Large intestine (tissue), 3 donors: ENCODE measurements around the gene TRAP1. TPM values are rescaled to one million over a fixed set of nuclear protein-coding genes. Genes with fewer than 3 reads are reported as not detected.

ENCODE experiments used
- DNase-seq, 2 donors: peaks; one replicate each; pipeline versions ENCODE4 v3.0.0 to v3.0.0-alpha.2; 2013
- H3K27ac ChIP-seq: one replicate; pipeline ENCODE4 v1.5.1; 2013; ENCODE audit warnings: low read length
- H3K27me3 ChIP-seq: 2 replicates; pipeline ENCODE4 v1.6.1; 2013; ENCODE audit warnings: low read length; ENCODE audit not compliant: control insufficient read depth, insufficient read depth
- H3K36me3 ChIP-seq: 2 replicates; pipeline ENCODE4 v1.6.1; 2013; ENCODE audit warnings: low read length; ENCODE audit not compliant: control insufficient read depth, insufficient read depth
- H3K4me1 ChIP-seq: one replicate; pipeline ENCODE4 v1.6.1; 2013; ENCODE audit warnings: low read length; ENCODE audit not compliant: control insufficient read depth, insufficient read depth
- H3K4me3 ChIP-seq: one replicate; pipeline ENCODE4 v1.5.1; 2013; ENCODE audit warnings: low read length
- H3K9me3 ChIP-seq: one replicate; pipeline ENCODE4 v1.6.1; 2013; ENCODE audit warnings: mild to moderate bottlenecking, low read depth, low read length, moderate library complexity; ENCODE audit not compliant: control insufficient read depth
- WGBS: methylation state at CpG from one replicate; pipeline ENCODE4 v1.1.5; 2013; ENCODE audit warnings: low lambda C conversion rate; ENCODE audit not compliant: insufficient coverage; 5-methylcytosine and 5-hydroxymethylcytosine counted together
- polyA plus RNA-seq: library from polyadenylated mRNA; unstranded; fragments of 120-200 nt; gene quantifications from one replicate; pipeline ENCODE4 v1.2.1, GENCODE V29; 2013

The TRAP1 gene
- polyA plus RNA-seq, 1 donor, result 97.1 TPM

DNA sequence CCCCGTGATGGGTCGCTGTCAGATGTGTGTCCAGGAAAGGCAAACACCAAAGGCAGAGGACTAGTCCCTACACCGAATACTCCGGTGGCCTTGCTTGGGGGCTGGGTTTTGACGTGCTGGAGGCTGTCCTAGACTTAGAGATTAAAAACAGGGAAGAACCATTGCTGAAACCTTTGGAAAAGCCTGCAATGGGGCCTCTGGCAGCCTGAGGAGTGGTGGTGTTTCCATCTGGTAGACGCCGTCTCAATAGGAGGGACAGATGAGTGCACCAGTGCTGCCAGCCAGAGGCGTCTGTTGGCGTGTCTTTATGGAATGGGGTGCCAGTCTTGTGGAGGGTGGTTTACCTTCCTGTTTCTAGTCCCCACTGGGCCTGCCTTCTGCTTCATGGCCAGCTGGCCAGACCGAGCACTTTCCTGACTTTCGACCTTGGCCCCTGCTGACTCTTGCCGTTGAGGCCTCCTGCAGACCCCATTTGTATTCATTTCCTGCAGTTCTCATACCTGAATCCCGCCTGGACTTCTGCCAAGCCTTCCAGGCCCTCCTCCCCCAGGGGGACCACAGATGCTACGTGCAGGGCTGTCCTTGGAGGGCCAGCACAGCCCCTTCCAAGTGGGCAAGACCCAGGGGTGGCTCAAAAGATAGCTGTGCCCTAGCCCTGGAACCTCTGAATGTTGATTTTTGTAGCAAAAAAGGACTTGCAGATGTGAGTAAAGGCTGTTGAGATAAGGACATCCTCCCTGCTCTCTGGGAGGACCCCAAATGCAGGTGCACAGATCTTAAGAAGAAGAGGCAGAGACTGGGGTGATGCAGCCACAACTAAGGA, 64.7 kb downstream of the TRAP1 start:
- Histone ChIP-seq H3K27me3 (no peaks in the 10 kb centered on the region), H3K27ac (no peak overlapping the region), H3K9me3 (no peaks in the 10 kb centered on the region), H3K4me3 (no peak overlapping the region), H3K4me1 (peaks cover 22% of the 10 kb centered on the region), H3K36me3 (peaks cover 46% of the 10 kb centered on the region)
- no peak for DNase-seq
- no CpG with 5 or more reads among the region's 14 CpGs for WGBS

DNA sequence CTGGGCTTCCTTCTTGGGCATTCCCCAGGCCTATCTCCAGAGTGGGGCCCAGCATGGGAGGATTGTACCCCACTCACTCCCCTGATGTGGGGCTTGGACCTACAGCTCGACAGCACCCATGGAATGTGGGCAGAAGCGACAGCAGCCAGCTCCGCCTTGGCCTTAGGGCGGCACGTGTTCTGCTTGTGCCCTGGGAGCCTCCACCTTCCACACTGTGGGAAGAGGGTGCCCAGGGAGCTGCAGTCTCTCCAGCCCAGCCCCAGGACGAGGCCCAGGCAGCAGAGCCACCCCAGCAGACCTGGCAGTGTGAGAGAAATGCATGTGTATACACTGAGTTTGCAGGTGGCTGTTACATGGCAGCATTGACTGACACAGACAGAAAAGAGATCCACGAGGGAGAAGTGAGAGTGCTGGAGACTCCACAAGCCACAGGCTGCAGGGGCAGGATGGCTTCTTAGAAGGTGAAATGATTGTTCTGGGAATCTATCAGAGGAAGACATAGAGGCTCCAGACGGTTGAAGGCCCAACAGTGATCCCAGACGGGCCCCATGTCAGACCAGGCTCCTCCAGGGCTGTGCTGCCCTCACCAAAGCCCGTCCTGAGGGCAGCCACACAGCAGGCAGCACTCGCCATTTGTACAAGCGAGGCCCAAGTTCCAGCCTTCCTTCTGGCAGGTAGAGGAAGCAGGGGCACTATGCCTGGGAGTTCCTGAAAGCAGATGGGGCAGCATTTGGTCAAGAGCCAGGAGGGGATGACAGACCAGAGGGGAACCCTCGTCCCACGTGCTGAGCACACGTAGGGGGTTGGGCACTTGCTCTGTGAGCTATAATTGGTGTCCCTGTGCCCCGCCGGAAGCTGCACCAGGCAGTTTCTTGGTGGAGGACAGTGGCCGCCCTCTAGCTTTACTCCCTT, 65.6 kb downstream of the TRAP1 start:
- no peaks in the 10 kb centered on the region for H3K9me3 ChIP-seq
- DNase-seq, result no peak
- no CpG with 5 or more reads among the region's 18 CpGs for WGBS
- H3K27me3 ChIP-seq, result no peaks in the 10 kb centered on the region
- H3K4me3 ChIP-seq, result no peak overlapping the region
- peaks cover 37% of the 10 kb centered on the region for H3K36me3 ChIP-seq
- peaks cover 25% of the 10 kb centered on the region for H3K4me1 ChIP-seq
- H3K27ac ChIP-seq, result no peak overlapping the region

GRCh38 chr16:3650631-3651265, 66.6 kb downstream of the TRAP1 start:
- no CpG with 5 or more reads among the region's 13 CpGs for WGBS
- Histone ChIP-seq H3K4me1 (peaks cover 35% of the 10 kb centered on the region), H3K27ac (no peak overlapping the region), H3K9me3 (no peaks in the 10 kb centered on the region), H3K27me3 (no peaks in the 10 kb centered on the region), H3K4me3 (no peak overlapping the region), H3K36me3 (peaks cover 30% of the 10 kb centered on the region)
- DNase-seq, result no peak

GRCh38 chr16:3646348-3646920, 70.9 kb downstream of the TRAP1 start:
- WGBS, result 20% methylated on average over 2 of the region's 15 CpGs
- Histone ChIP-seq H3K4me1 (peaks cover 59% of the 10 kb centered on the region), H3K9me3 (no peaks in the 10 kb centered on the region), H3K4me3 (no peak overlapping the region), H3K27ac (peak overlapping the region; percentile 97), H3K27me3 (no peaks in the 10 kb centered on the region), H3K36me3 (peaks cover 17% of the 10 kb centered on the region)
- peak; percentile 85 to 94 for DNase-seq

- Histone ChIP-seq H3K4me3 (peak overlapping the region; percentile 16), H3K4me1 (peaks cover 65% of the 10 kb centered on the region), H3K27ac (peak overlapping the region; percentile 97)
Observed at GRCh38 chr16:3645504-3646347, 71.6 kb downstream of the TRAP1 start.

GRCh38 chr16:3645108-3645503, 72.2 kb downstream of the TRAP1 start:
- H3K4me1 ChIP-seq, result peaks cover 69% of the 10 kb centered on the region
- no peak overlapping the region for H3K4me3 ChIP-seq
- peaks cover 16% of the 10 kb centered on the region for H3K36me3 ChIP-seq
- WGBS, result no CpG with 5 or more reads among the region's 6 CpGs
- H3K27ac ChIP-seq, result peak overlapping the region; percentile 97
- DNase-seq, result no peak
- no peaks in the 10 kb centered on the region for H3K27me3 ChIP-seq
- no peaks in the 10 kb centered on the region for H3K9me3 ChIP-seq

More at GRCh38 chr16:3645504-3646347, 71.6 kb downstream of the TRAP1 start:
- DNase-seq, result peak; percentile 60 to 84
- no CpG with 5 or more reads among the region's 19 CpGs for WGBS
- Histone ChIP-seq H3K27me3 (no peaks in the 10 kb centered on the region), H3K36me3 (peaks cover 17% of the 10 kb centered on the region), H3K9me3 (no peaks in the 10 kb centered on the region)

- Histone ChIP-seq H3K27ac (peak overlapping the region; percentile 94), H3K4me3 (peak overlapping the region; percentile 43), H3K36me3 (peaks cover 16% of the 10 kb centered on the region)
Observed at GRCh38 chr16:3643095-3643730, 74.1 kb downstream of the TRAP1 start.

DNA sequence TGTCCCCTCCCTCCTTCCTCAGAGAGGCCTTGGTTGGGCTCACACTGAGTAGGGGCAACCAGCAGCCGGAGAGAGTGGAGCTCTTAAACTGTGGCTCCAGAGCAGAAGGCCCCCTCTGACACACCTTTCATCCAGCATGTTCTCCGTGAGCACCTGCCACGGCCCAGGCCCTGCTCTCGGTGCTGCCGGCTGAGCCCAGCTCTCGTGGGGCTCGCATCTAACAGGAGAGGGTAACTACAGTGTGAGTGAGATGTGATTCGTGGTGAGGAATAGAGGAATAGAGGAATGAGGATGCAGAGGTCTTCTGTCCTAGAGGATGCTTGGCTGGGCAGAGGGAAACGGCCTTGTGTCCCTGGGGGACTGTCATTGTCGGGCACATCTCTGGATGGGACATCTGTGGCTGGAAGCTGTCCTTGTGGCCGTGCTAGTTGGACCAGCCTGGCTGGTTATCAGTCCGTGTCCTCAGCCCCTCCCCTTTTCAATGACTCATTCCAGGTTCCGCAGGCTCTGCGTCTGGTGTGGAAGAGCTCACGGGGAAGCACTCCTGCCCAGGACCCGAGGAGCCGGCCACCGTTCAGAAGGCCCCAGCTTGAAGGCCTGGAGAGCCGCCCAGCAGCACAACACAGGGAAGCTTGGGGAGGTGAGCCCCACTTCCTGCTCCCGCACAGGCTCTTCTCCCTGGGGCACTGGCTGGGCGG, 74.8 kb downstream of the TRAP1 start:
- Histone ChIP-seq H3K9me3 (no peaks in the 10 kb centered on the region), H3K36me3 (peaks cover 16% of the 10 kb centered on the region)
- DNase-seq, result peak; percentile 79 to 88

More at GRCh38 chr16:3643095-3643730, 74.1 kb downstream of the TRAP1 start:
- Histone ChIP-seq H3K9me3 (no peaks in the 10 kb centered on the region), H3K27me3 (no peaks in the 10 kb centered on the region), H3K4me1 (peaks cover 80% of the 10 kb centered on the region)
- WGBS, result no CpG with 5 or more reads among the region's 14 CpGs
- DNase-seq, result no peak

More for the DNA sequence above, 74.8 kb downstream of the TRAP1 start:
- no CpG with 5 or more reads among the region's 21 CpGs for WGBS
- peak overlapping the region; percentile 94 for H3K27ac ChIP-seq
- no peaks in the 10 kb centered on the region for H3K27me3 ChIP-seq
- peaks cover 79% of the 10 kb centered on the region for H3K4me1 ChIP-seq
- H3K4me3 ChIP-seq, result peak overlapping the region; percentile 43
